Neural cell (in vitro differentiated cells): ENCODE results near the gene HOGA1.

Source experiments
- EP300 ChIP-seq: fragments of 450-650 bp; conservative IDR thresholded peaks from 2 replicates; pipeline ENCODE4 v1.6.1; 2014; ENCODE audit warnings: antibody characterized with exemption, mild to moderate bottlenecking, moderate library complexity; ENCODE audit not compliant: poor library complexity, severe bottlenecking
- EZH2 ChIP-seq: fragments of 200-600, 300-800 bp; shearing (Covaris generic), sonication (generic); IDR thresholded peaks from 2 replicates; pipeline ENCODE4 v1.6.1; 2014; ENCODE audit warnings: antibody characterized with exemption, low read length, borderline replicate concordance, mild to moderate bottlenecking; ENCODE audit not compliant: insufficient read depth, poor library complexity, severe bottlenecking
- MXI1 ChIP-seq: fragments of 450-650 bp; conservative IDR thresholded peaks from 2 replicates; pipeline ENCODE4 v1.6.1; 2014; ENCODE audit warnings: antibody characterized with exemption, mild to moderate bottlenecking; ENCODE audit not compliant: poor library complexity, severe bottlenecking
- POLR2AphosphoS5 ChIP-seq: IDR thresholded peaks from 2 replicates; pipeline ENCODE4 v1.6.1; 2012
- RAD21 ChIP-seq: fragments of 450-650 bp; conservative IDR thresholded peaks from 2 replicates; pipeline ENCODE4 v1.6.1; 2014; ENCODE audit warnings: antibody characterized with exemption, mild to moderate bottlenecking, moderate library complexity
- TF ChIP-seq, protein P1 (sequence below): fragments of 450-650 bp; IDR thresholded peaks from 2 replicates; pipeline ENCODE4 v1.5.1; 2014; ENCODE audit warnings: antibody characterized with exemption, mild to moderate bottlenecking, moderate library complexity; ENCODE audit not compliant: poor library complexity, severe bottlenecking
- TF ChIP-seq, protein P2 (sequence below): IDR thresholded peaks from 2 replicates; pipeline ENCODE4 v1.6.1; 2012; ENCODE audit warnings: borderline replicate concordance

DNA sequence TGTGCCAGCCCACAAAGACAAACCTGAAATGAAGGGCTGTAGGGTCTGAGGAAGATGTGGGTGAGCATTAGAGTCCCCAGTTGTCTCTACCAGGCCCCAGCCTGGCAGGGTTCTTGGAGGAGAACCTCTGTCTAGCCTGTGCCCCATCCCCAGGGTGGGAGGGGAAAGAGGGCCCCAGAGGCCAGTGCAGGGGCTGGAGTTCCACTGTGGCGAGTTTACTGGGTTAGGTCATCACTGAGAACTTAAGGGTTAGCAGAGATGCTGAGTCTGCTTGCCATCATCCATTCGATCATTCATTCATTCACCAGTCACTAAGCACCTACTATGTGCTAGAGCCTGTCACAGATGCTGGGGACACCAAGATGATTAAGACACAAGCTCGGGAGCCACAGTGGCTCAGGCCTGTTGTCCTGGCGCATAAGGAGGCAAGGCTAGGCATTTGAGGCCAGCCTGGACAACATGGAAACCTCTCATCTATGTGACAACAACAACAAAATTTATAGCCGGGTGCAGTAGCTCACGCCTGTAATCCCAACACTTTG lies 9.0 kb upstream of the HOGA1 start:
- TF ChIP-seq, protein P1, sequence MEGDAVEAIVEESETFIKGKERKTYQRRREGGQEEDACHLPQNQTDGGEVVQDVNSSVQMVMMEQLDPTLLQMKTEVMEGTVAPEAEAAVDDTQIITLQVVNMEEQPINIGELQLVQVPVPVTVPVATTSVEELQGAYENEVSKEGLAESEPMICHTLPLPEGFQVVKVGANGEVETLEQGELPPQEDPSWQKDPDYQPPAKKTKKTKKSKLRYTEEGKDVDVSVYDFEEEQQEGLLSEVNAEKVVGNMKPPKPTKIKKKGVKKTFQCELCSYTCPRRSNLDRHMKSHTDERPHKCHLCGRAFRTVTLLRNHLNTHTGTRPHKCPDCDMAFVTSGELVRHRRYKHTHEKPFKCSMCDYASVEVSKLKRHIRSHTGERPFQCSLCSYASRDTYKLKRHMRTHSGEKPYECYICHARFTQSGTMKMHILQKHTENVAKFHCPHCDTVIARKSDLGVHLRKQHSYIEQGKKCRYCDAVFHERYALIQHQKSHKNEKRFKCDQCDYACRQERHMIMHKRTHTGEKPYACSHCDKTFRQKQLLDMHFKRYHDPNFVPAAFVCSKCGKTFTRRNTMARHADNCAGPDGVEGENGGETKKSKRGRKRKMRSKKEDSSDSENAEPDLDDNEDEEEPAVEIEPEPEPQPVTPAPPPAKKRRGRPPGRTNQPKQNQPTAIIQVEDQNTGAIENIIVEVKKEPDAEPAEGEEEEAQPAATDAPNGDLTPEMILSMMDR, result no peak
- no peak for TF ChIP-seq POLR2AphosphoS5
- TF ChIP-seq, protein P2, sequence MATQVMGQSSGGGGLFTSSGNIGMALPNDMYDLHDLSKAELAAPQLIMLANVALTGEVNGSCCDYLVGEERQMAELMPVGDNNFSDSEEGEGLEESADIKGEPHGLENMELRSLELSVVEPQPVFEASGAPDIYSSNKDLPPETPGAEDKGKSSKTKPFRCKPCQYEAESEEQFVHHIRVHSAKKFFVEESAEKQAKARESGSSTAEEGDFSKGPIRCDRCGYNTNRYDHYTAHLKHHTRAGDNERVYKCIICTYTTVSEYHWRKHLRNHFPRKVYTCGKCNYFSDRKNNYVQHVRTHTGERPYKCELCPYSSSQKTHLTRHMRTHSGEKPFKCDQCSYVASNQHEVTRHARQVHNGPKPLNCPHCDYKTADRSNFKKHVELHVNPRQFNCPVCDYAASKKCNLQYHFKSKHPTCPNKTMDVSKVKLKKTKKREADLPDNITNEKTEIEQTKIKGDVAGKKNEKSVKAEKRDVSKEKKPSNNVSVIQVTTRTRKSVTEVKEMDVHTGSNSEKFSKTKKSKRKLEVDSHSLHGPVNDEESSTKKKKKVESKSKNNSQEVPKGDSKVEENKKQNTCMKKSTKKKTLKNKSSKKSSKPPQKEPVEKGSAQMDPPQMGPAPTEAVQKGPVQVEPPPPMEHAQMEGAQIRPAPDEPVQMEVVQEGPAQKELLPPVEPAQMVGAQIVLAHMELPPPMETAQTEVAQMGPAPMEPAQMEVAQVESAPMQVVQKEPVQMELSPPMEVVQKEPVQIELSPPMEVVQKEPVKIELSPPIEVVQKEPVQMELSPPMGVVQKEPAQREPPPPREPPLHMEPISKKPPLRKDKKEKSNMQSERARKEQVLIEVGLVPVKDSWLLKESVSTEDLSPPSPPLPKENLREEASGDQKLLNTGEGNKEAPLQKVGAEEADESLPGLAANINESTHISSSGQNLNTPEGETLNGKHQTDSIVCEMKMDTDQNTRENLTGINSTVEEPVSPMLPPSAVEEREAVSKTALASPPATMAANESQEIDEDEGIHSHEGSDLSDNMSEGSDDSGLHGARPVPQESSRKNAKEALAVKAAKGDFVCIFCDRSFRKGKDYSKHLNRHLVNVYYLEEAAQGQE, result no peak
- TF ChIP-seq EP300, result no peak
- TF ChIP-seq RAD21, result no peak
- TF ChIP-seq MXI1, result no peak
- TF ChIP-seq EZH2, result no peak
